HPDE6-E6E7 (cell line): Measurements from ENCODE around the gene SNCG.
"Not testable (repeated sequence)": the region's sequence is repeated elsewhere in the genome, so short reads cannot be mapped to it uniquely, and the experiment has no call there.

Experiments used
- DNase-seq: peaks from one replicate; pipeline ENCODE4 v3.0.0; 2011; ENCODE audit warnings: missing footprints; ENCODE audit errors: extremely low spot score

Gene SNCG

DNA sequence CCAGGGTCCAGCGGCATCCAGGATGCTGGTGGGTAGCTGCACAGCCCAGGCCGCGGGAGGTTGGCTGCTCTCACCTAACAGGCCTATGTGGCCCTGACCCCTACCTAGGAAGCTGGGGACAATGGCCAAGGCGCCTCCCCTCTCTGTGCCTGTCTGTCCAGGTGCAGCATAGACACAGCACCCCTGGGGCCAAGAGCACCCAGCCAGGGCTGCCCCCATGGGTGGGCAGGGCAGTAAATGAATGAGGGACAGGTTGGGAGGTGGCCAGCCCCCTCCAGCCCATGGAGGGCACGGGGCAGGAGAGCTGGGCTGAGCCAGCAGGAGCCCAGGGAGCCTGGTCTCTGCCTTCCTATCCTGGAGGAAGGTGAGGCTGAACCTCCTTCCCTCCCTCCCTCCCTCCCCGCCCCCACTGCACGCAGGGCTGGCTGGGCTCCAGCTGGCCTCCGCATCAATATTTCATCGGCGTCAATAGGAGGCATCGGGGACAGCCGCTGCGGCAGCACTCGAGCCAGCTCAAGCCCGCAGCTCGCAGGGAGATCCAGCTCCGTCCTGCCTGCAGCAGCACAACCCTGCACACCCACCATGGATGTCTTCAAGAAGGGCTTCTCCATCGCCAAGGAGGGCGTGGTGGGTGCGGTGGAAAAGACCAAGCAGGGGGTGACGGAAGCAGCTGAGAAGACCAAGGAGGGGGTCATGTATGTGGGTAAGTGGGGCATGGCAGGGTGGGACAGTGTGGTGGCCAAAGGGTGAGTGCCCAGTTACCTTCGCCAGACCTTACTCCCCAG lies at the start of gene SNCG:
Gene SNCG (plus strand): TSS at position 484 of the 785 bp plus-strand sequence. CDS start 99 bp downstream, at position 583.
- DNase-seq: no peak

DNA sequence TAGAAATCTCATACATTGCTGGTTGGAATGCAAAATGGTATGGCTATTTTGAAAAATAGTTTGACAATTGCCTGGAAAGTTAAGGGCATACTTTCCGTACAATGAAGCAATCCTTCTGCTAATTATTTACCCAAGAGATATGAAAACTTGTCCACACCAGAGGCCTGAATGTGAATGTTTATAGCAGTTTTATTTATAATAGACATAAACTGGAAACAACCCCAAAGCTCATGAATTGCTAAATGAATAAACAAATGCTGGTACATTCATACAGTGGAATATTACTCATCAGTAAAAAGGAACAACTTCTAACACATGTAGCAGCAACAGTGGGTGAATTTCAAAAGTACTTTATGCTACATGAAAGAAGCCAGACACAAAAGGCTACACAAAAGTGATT lies 43.7 kb upstream of the SNCG start:
- DNase-seq: no peak

DNA sequence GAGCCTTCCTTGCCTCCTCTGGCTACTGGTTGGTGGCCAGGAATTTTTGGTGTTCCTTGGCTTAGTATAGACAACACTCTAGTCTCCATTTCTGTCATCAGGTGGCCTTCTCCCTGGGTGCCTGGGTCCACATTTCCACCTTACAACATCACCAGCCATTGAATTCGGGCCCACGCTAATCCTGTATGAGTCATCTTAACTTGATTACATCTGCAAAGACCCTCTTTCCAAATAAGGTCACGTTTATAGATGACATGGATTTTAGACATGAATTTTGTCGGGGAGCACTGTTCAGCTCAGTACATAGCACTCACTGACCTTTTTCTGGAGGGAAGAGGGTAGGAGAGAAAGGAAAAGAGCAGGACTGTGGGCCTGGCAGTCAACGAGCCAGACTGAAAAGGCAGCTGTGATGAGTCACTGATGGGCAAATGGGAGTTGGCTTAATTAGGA lies 40.4 kb upstream of the SNCG start:
- no peak for DNase-seq

DNA sequence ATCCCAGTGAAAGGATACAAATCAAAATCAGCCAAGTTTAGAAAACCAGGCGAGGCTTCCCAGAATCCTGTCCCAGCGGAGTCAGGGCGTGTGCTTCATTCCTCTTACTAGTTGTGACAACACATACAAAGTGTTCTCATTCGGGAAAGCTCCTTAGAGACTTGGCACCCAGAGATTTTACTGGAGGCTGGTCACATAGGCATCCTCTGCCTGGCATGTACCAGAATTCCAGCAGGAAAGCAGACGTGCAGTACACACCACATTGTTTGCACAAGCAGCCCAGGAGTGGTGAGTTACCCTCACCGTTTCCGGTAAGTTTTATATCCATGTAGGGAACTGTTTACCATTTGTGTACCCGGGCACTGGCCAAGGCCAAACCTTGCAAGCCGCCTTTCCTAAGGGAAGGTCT lies 35.8 kb upstream of the SNCG start:
- no peak for DNase-seq

DNA sequence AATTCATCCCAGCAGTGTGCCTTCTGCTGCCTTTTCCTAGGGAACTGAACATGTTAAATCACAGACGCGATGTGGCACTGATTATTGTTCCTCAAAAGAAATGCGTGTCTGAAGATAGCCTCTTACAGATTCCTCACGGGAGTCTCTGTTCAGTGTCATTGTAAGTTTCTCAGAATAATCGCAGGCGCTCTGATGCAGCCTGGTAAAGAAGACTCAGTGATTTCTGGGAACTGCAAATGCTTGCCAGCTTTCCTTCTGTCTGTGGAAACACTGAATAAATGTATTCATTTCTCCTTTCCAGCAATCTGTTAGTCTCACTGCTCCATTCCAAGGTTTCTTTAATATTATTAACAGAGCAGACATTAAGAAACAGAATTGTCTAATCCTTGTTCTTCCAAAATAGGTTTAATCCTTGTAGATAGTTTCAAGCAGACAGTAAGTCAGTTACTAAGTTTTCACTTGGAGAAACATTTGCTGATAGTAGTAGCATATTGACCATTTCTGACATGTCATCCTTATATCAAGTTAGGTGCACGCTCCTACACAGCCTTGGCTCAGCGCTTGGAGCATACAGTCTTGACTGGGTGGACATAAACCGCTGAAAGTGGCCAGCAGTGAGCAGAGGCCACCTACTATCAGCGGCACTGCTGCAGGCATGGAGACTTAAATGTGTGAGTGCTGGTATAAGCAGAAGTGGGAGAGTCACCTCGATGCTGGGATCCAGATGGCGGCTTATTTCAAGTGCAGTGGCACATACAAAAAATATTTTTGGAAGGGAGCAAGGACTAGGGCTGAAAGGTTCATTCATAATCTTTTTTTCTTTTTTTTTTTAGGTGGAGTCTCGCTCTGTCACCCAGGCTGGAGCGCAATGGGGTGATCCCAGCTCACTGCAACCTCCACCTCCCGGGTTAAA lies 28.7 kb upstream of the SNCG start:
- no peak for DNase-seq

DNA sequence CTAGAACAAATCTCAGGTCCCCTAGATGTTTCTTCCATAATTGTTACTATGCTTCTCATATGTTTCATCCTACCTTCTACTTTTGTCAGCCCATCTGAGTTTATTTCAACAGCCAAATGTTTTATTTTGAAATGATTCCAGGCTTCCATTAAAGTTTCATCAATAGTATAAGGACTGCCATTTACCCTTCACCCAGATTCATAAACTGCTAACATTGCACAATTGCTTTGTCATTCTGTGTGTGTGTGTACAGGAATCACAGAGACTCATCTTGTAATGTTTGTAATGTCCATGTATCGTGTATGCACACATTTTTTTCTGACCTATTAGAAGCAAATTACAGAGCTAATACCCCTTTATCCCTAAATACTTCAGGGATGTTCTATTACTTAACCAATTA lies 26.5 kb upstream of the SNCG start:
- no peak for DNase-seq

DNA sequence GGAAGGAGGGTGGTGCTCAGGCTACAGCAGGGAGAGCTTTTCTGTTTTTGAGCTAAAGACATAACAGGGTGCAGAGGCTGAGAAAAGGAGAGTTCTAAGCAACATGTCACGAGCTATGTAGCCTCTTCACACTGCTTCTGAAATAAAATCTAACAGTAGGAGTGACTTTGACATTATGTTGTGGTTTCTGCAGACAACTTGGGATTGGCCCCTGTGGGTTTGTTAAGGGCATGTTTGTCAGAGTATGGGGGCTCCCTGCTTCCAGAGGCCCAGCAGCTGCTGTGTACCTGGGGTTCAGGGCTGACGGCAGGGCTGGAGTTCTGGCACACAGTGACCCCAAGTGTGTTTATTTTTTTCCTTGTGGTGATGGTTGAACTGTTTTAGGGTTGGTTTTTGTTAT lies 25.7 kb upstream of the SNCG start:
- DNase-seq: no peak

DNA sequence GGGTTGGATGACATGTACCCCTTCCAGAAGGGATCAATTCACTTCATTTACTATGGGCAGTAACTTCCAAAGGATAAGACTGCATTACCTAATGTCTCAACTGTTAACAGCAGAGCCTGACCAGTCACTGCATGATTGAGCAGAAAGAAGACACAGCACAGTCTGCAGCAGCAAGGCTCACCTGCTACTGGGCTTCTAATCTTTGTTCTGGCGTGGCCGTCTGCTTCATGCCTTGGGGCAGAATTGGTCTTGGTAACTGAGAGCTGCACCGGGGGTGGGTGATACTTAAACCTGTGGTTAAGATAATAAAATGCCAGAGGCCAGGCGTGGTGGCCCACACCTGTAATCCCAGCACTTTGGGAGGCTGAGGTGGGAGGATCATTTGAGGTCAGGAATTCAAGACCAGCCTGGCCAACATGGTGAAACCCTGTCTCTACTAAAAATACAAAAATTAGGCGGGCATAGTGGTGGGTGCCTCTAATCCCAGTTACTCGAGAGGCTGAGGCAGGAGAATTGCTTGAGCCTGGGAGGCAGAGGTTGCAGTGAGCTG lies 24.2 kb upstream of the SNCG start:
- not testable (repeated sequence) for DNase-seq

DNA sequence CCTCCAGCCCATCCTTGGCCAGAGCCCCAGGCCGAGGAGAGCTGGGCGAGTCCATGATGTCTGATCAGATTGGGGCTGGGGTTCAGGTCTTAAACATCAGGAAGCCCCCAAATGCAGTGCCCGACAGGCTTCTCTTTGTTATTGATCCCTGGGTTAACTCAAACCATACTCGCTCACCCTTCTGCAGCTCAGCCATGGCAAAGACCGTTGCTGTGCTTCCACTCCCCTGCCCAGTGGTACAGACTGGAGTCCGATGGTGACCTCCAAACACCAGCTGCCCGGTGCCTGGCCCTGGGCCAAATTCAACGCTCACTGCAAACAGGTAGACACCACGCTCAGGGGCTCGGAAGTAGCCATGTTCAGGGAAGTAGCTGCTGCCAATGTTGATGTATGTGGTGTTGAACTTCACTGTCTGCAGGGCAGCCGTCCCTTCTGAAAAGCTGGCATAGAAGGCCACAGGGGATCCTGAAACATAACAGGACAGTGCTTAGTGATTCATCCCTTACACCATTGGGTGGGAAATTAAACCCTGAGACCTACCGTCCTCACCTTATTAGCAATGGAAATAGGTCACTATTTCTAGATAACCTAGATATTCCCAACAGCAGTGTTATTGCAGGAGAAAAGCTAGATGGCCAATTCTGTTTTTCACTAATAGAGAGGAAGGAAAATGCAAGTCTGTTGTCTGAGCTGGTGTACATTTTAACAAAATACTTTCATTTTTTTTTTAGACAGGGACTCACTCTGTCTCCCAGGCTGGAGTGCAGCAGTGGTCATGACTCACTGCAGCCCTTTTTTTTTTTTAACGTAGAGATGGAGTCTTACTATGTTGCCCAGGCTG lies 21.5 kb upstream of the SNCG start:
- no peak for DNase-seq

DNA sequence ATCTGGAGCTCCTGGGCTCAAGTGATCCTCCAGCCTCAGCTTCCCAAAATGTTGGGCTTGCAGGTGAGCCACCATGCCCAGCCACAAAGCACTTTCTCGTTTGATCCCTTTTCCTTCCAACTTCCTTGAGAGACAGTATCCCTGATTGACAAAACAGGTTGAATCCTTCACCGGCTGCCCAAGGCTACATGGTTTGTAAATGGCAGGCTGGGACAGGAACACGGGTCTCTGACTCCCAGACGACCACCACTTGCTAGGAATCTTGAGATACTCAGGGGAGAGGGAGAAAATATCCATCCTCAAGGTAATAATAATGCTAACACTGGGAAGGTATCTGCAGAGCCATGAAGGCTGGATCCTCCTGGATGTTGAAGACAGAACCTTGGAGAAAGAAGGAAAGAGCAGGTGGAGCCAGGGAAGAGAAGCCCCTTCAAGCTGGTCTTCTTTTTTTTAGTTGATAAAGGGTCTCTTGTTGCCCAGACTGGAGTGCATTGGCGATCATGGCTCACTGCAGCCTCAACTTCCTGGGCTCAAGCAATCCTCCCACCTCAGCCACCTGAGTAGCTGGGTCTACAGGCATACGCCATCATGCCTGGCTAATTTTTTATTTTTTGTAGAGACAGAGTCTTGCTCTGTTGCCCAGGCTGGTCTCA lies 20.8 kb upstream of the SNCG start:
- no peak for DNase-seq

DNA sequence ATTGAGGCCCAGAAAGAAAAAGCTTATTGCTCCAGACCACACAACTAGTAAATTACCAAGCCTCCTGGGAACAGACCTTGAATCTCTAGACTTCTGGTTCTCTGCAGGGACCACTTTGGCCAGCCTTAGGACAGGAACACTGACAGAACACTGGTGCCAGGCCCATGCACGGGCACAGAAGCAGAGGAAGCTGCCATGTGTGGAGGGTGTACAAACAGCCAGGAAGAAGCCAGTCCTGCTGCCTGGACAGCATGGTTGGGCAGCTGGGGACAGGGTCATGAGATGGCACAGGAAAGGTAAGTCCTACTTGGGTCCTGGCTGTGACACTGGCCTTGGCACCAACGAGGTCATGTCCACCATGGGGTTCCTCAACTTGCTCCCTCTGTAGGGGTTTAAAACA lies 20.1 kb upstream of the SNCG start:
- DNase-seq: no peak

DNA sequence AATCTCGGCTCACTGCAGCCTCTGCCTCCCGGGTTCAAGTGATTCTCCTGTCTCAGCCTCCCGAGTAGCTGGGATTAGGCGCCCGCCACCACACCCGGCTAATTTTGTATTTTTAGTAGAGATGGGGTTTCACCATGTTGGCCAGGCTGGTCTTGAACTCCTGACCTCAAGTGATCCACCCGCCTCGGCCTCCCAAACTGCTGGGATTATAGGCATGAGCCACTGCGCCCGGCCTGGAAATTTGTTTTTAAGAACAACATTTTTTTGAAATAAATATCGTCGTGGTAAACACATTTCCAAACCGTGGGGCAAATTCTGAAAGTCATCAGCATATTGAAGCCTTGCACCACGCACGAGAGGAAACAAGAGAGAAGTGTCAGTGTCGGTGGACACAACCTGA lies 18.3 kb upstream of the SNCG start:
- DNase-seq: not testable (repeated sequence)

DNA sequence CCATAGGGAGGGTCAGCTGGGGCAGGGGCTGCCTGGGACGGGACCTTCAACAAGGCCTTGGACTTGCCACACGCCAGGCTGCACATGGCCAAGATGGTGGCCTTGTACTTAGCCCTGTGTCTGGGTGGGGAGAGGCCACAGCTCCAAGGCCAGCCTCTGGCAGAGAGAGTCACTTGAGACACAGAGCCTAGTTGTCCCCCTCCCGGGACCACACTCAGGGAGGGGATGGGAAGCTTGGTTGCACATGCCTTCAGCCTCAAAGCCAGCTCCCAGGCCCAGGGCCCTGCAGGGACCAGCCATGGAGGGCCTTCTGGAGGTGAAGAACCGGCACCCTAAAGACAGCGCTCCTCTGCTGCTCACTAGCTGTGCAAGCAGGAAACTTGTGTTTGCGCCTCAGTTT lies 17.7 kb upstream of the SNCG start:
- no peak for DNase-seq

DNA sequence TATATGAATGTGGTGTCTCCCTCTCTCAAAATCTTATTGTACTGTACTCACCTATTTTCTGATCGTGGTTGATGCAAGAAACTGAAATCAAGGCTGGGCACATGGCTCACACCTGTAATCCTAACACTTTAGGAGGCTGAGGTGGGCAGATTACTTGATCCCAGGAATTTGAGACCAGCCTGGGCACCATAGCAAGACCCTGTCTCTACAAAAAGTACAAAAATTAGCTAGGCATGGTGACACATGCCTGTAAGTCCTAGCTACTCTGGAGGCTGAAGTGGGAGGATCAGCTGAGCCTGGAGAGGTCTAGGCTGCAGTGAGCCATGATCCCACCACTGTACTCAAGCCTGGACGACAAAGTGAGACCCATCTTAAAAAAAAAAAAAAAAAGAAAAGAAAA lies 17.0 kb upstream of the SNCG start:
- DNase-seq: no peak

DNA sequence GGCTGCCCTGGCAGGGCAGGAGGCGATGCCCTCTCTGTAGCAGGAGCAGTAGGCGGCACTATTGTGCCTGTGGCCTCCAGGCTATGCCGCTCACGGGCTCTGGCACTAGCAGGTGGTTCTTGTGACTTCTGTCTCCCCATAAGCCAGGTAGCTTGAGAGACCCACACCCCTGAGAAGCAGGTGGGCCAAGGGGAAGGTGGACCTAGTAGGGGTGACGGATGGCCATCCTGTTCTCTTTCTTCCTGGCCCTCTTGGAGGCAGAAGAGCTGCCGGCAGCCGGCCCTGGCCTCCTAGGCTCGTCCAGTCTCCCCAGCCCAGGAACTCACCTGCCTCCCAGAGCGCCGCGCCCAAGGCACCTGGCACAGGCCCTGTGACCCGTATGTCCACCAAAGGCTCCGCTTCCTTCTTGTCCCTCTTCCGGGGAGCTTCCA lies 16.4 kb upstream of the SNCG start:
- DNase-seq: no peak

DNA sequence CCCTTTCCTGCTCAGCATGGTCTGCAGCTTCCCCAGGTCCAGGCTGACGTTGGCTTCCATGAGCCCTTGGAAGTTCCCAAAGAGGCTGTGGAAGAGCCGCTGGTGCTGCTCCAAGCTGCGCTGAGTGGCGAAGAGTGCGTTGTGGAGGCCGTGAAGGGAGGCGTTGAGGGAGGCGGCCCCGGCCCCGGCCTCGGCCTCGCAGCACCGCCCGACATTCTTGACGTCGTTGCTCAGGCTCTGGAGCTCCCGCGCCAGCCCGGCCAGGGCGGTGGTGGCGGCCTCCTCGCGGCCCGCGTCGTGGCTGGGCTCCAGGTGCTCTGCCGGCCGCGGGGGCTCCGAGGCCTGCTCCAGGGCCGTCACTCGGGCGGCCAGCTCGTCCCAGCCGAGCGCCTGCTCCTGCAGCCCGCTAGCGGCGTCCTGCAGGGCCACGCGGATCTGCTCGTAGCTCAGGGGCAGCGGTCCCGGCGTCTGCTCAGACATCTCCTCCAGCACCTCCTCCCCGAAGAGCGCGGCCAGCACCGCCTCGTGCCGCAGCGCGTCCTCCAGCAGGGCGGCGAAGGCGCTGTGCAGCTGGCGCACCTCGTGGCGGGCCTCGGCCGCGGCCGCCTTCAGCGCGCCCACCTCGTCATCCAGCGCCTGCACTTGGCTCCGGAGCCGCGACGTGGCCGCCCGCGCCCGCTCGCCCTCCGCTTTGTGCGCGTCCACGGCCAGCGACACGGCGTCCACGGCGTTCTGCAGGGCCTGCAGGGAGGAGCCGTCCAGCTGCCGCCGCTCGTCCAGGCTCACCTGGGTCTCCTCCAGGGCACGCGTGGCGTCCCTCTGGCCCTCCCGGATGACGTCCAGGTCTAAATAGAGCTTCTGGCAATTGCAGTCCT lies 15.7 kb upstream of the SNCG start:
- no peak for DNase-seq

DNA sequence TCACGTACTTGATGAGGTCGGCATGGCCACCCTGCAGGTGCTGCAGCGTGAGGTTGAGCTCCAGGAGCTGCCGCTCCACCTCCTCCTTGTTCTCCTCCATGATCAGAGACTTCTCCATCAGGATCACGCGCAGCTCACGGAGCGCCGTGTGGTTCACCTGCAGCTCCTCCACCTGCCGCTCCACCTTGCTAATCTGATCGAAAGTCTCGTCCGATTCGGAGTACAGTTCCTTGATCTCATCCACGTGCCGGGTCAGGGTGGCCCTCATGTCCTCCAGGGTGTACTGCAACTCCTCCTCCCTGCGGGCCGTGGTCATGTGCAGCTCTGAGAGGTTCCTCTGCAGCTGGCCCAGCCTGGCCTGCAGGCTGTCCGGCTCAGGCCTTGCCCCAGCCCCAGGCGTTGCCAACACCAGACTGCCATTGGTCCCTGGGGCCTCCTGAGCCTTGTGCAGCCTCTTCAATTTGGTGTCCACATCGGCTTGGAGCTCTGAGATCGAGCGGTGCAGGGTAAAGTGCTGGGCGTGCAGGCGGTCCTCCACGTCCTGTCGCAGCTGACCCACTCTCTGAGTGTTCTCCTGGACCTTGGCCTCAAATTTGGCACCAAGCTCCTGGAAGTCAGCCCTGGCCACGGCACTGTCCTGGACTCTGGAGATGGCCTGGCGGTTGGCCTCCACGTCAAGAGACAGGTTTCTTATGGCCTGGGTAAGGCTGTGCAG lies 14.9 kb upstream of the SNCG start:
- no peak for DNase-seq

DNA sequence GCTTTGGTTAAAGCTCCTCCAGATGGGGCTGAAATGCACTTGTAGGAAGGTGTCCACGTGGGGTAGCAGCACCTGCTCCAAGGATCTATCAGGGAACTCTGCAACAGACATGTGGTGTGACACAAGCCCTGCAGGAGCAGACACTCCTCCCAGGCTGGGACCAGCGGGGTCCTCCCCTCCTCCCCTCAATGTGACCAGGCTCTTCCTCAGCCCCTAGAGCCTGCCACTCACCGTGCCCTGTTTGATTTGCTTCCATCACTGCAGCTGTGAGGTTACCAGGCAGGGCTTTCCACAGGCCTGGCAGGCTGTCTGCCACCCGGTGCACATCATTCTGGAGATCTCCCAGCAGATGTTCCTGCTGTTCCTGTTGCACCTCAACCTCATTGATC lies 14.4 kb upstream of the SNCG start:
- no peak for DNase-seq

DNA sequence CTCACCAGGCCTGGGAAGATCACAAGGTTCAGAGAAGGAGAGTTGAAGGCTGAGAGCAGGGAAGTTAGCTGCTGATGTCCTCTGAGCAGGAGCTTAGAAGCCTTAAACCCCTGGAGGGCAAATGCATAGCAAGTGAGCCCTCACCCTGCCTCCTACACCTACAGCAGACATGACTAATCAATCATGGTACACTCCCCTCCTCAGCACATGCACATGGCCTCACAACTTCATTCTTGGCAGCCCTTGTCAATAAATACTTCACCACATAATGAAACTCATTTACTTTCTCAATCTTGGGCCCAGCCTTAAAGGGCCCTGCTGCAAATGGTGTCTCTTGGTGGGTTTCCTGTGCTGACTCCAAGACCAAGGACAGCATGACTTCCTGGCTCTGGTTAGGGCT lies 13.9 kb upstream of the SNCG start:
- no peak for DNase-seq
